Activated CD4-positive, alpha-beta T cell treated with anti-CD3 and anti-CD28 coated beads for 4 hours (primary cell): ENCODE results near the gene LAMC3.

Experiments used
- DNase-seq, 2 donors: peaks; one replicate each; pipeline ENCODE4 v3.0.0-alpha.2; 2020

Gene LAMC3

GRCh38 chr9:131126059-131126426 is 117.1 kb downstream of the LAMC3 start:
- DNase-seq, result no peak

- DNase-seq, result no peak
Measured at GRCh38 chr9:131129183-131129582, 120.2 kb downstream of the LAMC3 start.

GRCh38 chr9:131138676-131139075 is 129.7 kb downstream of the LAMC3 start:
- no peak for DNase-seq

- no peak for DNase-seq
Measured at GRCh38 chr9:131140112-131140511, 131.1 kb downstream of the LAMC3 start.

- DNase-seq, result no peak
Measured at GRCh38 chr9:131140550-131140949, 131.6 kb downstream of the LAMC3 start.

- no peak for DNase-seq
Measured at GRCh38 chr9:131142160-131142559, 133.2 kb downstream of the LAMC3 start.
